HG02852 (cell line): ENCODE results near the gene TARBP2.
A peak's percentile ranks its signal among the peaks of the same experiment; 100 is the strongest.

Experiments used
- ATAC-seq: cut with Tn5 transposase; IDR thresholded peaks from one replicate; pipeline ENCODE4 v1.9.1; 2021; ENCODE audit warnings: mild to moderate bottlenecking, moderate library complexity; ENCODE audit not compliant: unreplicated experiment

The TARBP2 gene, protein sequence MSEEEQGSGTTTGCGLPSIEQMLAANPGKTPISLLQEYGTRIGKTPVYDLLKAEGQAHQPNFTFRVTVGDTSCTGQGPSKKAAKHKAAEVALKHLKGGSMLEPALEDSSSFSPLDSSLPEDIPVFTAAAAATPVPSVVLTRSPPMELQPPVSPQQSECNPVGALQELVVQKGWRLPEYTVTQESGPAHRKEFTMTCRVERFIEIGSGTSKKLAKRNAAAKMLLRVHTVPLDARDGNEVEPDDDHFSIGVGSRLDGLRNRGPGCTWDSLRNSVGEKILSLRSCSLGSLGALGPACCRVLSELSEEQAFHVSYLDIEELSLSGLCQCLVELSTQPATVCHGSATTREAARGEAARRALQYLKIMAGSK

DNA sequence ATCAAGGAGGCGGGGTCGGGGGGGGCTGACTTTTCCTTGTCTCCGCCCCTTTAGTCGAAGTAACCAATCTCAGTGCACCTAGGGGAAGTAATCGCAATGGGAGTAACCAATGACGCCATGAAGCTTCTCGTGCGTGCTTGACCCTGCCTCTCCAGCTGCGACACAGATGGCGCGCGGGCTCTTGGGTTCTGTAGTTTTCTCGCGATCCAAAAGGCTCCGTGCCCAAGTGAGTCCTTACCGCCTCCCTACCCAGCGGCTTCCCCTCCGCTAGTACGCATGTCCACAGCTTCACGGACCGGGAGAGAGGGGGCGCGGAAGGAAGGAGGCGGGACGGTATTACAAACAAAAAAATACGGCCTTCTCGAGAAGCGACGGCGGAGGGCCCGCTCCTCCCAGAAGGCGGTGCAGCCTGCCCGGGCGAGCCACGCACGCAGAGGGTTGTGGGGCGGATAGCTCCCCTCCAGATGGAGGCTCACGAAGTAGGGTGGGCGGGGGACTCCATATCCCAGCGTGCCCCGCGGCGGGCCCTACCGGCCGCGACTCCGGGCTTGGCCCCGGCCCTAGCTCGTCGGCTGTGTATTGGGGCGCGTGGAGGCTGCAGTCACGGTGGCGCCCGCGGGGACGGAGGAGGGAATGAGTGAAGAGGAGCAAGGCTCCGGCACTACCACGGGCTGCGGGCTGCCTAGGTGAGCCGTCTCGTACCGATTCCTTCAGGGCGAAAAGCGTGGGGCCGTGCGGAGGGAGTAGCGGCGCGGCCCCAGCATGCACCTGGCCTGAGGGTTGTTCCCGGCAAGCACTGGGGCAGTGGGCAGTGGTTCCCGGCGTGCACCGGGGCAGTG lies at the start of gene TARBP2:
Gene TARBP2, plus strand, starts transcription at position 508 of the 839 bp plus-strand sequence. Its CDS starts 126 bp downstream, at position 634.
- ATAC-seq: peak; percentile 70

DNA sequence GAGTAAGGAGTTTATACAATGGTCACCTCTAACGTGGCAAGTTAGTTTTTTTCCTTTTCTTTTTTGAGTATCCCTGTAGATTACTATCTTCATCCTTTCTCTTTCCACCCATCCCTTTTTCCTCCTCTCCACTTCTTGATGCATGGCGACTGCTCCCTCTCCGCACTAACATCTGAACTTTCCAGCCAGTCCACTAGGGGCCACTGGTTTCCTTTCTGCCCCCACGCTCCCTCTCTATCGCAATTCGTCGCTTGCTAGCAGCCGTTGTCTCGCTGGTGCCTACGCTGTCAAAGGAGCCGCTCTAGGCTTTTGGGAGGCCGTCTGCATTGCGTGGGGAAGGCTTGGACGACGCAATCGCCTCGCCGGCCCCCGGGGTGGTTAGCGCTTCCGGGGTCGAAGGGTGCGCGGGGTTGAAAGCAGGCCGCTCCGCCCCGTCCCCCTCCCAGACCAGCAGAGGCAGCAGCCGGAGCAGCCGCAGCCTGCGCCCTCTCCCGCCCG lies 49.4 kb upstream of the TARBP2 start, which contains the start of gene PCBP2:
Gene PCBP2, plus strand, starts transcription at position 442 of the 498 bp plus-strand sequence. CDS start 2,699 bp downstream, outside the sequence.
- ATAC-seq: peak; percentile 94

DNA sequence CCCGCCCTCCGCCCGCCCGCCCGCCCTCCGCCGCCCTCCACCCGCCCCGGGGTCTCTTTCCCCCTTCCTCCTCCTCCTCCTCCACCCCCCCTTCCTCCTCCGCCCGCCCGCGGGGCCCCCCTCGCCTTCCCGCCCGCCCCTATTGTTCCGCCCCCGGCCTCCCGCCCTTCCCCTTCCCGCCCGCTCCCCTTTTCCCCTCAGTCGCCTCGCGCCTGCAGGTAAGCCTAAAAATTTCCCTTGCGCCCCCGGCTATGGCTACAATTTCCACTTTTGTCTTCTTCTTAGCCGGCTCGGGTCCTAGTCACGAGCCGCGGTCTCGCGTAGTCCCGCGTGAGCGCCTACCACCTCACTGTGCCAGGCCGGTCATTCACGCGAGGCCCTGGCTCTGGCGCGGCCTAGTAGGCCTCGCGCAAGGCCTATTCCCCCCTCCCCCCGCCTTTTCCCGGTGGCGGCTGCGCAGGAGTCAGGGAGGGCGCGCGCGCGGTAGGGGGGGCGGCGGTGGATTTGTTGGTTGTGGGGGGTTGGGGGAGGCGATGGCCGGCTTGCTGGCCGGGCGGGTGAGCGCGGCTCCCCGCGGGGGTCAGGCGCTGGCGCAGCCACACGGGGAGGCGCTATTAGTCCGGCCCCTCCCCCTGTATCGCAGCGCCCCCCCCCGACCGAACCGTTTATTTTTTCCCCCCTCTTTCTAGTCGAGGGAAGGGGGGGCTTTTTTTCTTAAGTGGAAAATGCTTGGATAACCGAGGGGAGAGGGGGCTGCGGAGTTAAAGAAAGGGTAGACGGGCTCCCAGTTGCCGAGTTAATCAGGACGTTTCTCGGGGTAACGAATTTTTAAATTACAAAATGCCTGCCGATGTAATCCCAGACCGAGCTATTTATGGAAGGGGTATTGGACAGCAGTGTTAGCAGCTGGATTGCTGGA lies 48.7 kb upstream of the TARBP2 start:
- ATAC-seq: peak; percentile 37

DNA sequence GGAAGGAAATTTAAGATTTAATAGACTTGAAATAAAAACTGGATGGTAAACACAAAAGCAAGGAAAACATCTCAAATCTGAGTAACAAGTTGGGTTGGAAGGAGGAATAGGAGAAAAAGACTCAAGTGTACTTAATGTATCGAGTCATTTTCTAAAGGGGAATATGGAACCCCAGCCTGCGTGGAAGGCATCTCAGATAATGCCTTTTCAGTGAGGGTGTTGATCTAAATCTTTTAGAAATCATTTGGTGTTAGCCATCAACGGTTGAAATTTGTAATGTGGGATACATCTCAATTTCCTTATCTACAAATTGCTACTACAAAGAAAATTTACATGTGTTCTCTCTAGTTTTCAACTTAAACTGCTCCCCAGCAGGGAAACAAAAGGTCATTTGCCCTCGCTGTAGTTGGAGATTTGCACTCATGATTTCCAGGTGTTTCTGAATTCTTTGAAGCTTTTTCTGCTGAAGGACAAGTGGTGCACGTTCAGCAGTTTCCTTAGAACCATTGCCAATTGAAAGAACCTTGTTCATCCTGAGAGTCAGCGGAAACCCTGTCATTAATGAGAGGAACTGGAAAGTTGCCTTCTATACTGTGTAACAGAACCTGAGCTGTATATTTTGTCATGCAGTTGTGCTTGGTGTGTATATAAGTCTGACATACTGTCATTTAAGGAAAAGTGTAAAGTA lies 47.0 kb upstream of the TARBP2 start:
- ATAC-seq: no peak

DNA sequence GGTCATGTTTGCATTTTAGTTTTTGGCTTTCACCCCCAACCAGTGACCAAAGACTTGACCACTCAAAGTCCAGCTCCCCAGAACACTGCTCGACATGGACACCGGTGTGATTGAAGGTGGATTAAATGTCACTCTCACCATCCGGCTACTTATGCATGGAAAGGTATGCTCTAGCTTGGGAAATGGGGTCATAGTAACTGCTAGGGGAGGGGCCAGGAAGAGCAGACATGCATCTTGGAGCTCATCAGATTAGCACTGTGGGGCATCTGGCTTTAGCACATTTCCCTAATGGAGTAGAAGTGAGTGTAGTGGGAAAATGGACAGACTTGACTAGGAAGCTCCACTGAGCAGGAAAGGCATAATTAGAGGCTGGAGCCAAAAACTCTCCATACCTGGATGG lies 46.4 kb upstream of the TARBP2 start:
- no peak for ATAC-seq

DNA sequence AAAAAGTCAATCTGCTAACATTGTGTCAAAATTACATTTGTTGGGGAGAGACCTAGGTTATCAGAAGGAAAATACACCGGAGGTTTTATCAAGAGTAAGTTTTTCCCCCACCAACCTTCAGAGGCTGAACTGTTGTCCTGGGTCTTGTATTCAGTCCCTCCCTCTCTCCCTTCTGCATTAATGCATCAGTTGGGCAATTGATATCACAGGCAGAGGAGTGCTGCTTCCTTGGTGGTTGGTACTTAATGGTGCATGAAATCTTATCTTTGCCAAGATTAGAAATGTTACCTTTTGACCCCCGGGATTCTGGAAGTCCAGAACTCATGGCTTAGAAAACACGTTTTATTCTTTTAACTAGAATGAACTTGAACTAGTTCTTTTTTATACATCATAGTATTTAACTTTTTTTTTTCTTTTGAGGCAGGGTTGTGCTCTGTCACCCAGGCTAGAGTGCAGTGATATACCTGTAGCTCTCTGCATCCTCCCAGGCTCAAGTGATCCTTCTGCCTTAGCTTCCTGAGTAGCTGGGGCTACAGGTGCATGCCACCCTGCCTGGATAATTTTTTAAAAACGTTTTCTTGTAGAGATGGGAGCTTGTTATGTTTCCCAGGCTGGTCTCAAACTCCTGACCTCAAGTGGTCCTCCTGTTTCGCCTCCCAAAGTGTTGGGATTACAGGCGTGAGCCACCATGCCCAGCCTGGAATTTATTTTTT lies 44.3 kb upstream of the TARBP2 start:
- ATAC-seq: no peak

DNA sequence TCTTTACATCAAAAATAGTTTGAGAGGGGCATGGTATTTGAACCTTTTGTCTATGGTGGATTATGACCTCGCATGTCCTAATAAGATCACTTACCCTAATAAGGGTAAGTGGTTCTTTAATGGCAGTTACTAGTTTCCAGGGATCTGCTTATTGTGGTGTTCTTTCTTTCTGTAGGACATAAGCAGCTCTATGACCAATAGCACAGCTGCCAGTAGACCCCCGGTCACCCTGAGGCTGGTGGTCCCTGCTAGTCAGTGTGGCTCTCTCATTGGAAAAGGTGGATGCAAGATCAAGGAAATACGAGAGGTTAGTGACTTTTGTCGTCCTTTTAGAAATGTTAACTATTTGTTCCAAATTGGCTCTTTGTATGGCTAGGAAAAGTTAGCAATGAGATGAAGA lies 42.0 kb upstream of the TARBP2 start:
- no peak for ATAC-seq

DNA sequence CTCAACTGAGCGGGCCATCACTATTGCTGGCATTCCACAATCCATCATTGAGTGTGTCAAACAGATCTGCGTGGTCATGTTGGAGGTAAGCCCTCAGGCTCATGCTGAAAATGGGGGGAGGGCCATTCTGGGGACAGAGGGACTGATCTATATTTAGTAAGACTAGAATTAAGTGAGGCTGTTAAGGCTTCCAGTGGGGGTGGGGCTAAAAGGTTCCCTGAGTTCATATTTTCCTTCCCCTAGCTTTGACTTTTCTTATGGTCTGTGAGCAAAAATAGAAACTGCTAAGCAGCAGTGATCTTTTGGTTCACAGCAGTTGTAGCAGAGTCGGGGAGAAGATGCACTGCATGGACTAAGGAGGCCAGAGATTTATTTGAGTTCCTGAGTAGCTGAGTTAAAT lies 40.0 kb upstream of the TARBP2 start:
- ATAC-seq: no peak

DNA sequence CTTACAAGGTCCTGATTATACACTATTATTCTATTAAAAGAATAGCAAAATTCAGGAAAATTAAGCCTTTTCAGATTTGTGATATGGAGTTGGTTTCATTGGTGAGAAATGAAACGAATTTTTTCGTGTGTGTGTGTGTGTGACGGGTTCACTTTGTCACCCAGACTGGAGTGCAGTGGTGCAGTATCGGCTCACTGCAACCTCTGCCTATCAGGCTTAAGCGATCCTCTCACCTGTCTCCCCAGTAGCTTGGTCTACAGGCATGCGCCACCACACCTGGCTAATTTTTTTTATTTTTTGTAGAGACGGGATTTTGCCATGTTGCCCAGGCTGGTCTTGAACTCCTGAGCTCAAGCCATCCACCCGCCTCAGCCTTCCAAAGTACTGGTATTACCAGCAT lies 39.5 kb upstream of the TARBP2 start:
- no peak for ATAC-seq

DNA sequence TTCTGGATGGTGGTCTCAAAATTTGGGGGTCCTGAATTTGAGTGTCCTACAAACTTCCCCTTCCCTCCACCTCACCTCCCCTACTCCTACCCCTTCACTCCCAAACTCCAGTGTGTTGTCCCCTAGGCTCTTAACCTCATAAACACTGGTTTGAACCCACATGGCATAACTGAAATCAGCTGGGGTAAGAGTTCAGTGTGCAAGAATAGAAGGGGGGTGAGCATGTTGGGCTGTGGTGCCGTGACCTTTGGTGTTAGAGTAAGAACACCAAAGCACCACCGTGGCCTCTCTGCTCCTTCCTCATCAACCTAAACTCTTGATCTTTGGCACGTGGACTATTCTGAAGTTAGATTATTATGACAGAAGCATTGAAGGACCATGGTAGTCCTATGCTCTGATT lies 38.1 kb upstream of the TARBP2 start:
- no peak for ATAC-seq

DNA sequence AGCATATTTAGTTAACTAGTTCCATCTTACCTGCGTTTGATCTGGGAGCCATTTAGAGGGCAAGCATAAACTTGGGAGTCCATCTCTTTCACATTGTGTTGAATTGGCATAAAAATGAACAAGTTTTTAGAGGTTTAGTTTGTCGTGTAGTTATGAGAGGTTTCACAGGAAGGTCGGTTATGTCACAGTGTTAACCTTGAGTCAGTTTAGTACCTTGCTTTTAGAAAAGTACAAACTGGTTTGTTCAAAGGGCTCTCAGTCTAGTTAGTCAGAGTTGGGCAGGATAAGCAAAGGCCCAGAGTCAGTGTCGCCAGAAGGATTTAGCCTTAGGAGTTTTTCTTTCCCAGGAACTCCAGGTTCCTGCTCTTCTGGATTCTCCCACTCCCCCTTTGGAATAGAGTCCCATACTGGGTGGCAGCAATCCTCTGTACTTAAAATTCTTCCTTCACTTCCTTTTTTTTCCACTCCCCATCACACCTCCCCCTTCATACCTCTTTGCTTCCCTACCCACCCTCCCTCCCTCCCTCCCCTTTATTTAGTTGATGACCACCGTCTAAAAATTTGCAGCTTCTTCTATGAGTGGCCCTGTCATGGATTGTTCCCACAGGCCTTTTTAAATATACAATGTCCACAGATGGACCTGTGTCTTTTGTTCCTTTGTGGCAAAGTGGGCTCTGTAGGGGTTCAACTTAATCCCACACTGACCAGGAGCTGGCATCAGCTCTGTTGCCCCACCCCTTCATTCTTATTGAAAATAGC lies 37.1 kb upstream of the TARBP2 start:
- no peak for ATAC-seq

DNA sequence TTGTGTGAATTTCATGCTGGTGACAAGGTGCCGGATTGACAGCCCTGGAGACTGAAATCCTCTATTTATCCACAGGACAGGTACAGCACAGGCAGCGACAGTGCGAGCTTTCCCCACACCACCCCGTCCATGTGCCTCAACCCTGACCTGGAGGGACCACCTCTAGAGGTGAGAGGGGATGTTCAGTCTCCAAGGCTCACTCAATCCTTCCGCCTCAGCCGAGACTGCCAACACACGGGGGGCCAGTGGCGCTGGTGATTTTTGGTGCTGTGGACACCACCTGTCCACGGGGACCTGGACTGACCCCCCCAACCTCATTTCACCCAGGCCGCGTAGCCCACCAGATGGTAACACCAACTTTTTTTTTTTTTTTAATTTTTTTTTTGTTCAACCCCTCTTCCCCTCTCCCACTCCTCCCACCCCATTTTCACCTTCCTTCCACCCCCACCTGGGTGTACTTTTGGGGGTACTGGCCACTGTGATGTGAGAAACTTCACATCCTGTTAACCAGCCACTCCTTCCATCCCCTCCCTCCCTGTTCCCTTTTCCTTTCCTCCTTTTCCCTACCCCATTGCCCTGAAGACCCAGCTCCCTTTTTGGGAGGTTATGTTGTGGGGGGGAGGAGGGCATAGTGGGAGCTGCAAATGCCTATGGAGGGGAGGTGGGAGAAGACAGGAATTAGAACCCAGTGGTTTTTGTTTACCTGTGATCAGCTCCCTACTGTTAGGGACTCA lies 36.2 kb upstream of the TARBP2 start:
- no peak for ATAC-seq

DNA sequence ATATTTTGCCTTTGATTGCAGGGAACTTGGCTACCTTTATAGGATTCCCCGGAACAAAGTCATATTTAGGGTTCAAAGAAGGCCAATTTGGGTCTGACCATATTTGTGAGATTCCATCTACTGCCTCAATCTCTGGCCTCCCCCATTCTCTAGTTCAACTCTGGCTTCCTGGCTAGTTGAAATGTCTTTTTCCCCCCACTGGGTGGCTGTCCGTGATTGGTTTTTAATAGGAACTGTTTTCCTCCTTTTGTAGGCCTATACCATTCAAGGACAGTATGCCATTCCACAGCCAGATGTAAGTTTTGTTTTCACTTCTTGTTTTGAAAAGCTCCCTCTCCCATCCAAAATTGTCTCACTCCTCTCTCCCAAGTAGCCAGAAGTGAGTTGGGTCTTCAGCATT lies 35.4 kb upstream of the TARBP2 start:
- no peak for ATAC-seq

DNA sequence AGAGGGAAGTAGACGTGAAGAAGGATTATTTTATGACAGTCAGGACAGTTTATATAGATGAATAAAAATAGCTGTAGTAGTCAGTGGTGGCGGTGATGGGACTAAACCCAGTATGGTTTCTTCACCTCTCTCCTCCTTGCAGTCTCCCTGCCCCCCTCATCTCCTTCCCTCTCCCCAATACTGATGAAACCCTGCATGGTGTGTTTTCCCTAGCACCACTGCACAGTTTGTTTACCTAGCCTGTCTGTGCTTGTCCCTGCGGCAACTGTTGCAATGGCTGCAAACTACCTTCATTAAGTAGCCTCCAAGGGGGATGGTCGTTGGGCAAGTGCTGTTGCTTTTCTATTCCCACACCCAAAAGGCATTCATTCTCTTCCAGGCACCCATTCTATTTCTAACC lies 34.4 kb upstream of the TARBP2 start:
- ATAC-seq: no peak

DNA sequence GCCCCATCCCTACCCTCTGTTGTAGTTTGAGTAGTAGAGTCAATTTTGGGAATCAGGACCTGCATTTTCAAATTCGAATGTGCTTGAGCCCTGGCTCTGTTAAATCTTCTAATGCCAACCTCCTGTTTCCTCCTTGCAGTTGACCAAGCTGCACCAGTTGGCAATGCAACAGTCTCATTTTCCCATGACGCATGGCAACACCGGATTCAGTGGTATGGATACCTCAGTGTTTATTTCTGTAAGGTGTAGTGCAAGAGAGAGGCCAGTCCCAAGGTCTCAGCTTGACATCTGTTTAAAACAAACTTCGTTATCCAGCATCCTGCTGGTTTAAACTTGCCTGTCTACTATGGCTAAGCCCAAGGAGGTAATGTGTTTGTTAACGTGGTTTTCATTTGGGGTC lies 34.0 kb upstream of the TARBP2 start:
- ATAC-seq: no peak

DNA sequence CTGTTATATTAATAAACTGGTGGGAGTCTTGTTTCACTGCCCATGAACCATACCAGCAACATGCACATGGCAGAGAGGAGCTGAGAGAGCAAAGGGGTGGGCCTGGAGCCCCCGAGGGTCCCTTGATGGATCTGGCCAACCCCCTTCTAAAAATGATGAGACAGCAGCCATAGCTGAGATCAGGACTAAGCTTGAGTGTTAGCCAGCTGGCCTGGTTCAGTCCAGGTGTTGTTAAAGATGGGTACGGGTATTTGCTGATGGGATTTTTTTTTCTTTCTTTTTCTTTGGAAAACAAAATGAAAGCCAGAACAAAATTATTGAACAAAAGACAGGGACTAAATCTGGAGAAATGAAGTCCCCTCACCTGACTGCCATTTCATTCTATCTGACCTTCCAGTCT lies 33.2 kb upstream of the TARBP2 start:
- no peak for ATAC-seq

DNA sequence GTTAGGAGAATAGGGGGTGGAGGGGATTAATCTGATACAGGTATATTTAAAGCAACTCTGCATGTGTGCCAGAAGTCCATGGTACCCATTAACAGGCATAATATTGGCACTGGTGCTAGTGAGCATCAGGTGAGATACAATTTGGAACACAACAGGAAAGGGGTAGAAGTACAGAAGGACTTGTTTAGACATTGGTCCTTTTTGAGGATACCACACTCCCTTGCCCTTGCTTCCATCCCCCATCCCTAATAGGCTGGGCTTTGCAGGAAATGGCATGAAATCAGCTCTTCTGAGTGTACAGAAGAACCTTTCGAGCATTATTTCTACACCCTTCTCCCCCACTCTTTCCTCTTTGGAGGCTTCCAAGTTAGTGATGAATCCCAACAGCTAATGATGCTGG lies 32.8 kb upstream of the TARBP2 start:
- ATAC-seq: no peak

DNA sequence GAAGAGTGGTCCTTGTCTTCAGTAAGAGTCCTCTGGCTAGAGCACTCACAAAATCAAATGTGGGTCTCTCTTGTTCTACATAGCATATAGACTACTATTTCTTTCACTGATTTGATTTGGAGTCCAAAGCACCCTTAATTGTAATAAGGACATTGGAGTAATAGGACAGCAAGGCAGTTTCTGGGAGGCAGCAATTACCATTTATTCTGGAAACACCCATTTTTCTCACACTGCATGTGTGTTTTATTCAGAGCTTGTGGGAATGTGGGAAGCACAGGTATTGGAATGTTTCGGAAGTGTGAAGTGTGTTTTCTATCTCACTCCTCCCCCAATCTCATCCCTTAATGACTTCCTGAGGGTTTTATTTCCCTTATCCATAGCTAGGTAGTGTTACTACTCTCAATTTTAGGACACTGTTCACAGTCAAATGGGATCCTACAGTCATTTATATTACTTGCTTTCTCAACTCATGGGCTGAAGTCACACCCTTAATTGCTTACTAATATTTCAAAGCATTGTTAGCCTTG lies 29.0 kb upstream of the TARBP2 start:
- no peak for ATAC-seq
